GM10266 (cell line): ENCODE measurements around the gene ATG9B.

Experiments
- DNase-seq: peaks from one replicate; pipeline ENCODE4 v3.0.0; 2012; ENCODE audit errors: extremely low spot score
- TF ChIP-seq, protein P1 (sequence below): IDR thresholded peaks from 2 replicates; pipeline ENCODE4 v1.5.1; 2012; ENCODE audit warnings: mild to moderate bottlenecking, low read depth; ENCODE audit not compliant: control insufficient read depth, insufficient read depth; ENCODE audit errors: missing control alignments

The ATG9B gene

DNA sequence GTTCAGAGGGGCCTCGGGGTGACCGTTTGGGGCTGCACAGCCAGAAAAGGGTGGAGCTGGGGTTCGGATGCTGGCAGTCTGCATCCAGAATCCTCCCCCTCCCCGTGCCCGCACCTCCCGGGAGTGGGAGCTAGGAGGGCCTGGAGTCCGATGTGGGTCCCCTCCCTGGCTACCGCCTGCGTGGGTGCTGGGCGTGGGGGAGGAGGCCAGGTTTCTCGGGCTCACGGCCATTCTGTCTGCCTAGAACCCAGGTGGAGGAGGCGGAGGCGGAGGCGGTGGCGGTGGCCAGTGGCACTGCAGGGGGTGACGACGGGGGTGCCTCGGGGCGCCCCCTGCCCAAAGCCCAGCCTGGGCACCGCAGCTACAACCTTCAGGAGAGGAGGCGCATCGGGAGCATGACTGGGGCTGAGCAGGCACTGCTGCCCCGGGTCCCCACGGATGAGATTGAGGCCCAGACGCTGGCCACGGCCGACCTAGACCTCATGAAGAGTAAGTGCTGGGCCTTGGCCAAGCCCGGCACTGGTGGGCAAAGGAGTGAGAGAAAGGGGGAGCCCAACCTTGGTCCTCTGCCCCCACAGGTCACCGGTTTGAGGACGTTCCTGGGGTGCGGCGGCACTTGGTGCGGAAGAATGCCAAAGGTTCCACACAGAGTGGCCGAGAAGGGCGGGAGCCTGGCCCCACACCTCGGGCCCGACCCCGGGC is 42.1 kb upstream of the ATG9B start:
- no peak for DNase-seq
- TF ChIP-seq, protein P1, sequence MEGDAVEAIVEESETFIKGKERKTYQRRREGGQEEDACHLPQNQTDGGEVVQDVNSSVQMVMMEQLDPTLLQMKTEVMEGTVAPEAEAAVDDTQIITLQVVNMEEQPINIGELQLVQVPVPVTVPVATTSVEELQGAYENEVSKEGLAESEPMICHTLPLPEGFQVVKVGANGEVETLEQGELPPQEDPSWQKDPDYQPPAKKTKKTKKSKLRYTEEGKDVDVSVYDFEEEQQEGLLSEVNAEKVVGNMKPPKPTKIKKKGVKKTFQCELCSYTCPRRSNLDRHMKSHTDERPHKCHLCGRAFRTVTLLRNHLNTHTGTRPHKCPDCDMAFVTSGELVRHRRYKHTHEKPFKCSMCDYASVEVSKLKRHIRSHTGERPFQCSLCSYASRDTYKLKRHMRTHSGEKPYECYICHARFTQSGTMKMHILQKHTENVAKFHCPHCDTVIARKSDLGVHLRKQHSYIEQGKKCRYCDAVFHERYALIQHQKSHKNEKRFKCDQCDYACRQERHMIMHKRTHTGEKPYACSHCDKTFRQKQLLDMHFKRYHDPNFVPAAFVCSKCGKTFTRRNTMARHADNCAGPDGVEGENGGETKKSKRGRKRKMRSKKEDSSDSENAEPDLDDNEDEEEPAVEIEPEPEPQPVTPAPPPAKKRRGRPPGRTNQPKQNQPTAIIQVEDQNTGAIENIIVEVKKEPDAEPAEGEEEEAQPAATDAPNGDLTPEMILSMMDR: no peak

DNA sequence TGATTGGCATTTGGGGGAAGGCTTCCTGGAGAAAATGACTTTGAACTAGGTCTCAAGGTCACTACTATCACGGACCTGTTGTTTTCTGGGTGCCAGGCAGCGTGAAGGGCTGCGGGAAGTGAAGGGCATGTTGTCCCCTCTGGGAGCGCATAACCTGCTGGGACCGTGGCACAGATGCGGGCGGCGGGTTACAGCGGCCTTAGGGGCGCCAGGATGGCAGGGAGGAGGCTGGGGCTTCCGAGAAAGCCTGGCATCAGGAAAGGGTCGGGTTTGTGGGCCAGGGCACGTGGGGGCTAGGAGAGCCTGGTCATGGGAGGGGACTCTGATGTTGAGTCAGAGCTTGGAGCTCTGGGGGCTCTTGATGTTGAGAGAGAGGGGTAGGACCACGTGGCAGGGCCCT is 41.2 kb upstream of the ATG9B start:
- no peak for DNase-seq
- TF ChIP-seq, protein P1: no peak

- no peak for DNase-seq
- TF ChIP-seq, protein P1: no peak
Observed at GRCh38 chr7:151064993-151065392, 40.7 kb upstream of the ATG9B start.

- TF ChIP-seq, protein P1: no peak
- DNase-seq: no peak
Observed at GRCh38 chr7:151064454-151064853, 40.2 kb upstream of the ATG9B start.

GRCh38 chr7:151063212-151063561 is 38.9 kb upstream of the ATG9B start:
- DNase-seq: no peak
- TF ChIP-seq, protein P1: no peak

DNA sequence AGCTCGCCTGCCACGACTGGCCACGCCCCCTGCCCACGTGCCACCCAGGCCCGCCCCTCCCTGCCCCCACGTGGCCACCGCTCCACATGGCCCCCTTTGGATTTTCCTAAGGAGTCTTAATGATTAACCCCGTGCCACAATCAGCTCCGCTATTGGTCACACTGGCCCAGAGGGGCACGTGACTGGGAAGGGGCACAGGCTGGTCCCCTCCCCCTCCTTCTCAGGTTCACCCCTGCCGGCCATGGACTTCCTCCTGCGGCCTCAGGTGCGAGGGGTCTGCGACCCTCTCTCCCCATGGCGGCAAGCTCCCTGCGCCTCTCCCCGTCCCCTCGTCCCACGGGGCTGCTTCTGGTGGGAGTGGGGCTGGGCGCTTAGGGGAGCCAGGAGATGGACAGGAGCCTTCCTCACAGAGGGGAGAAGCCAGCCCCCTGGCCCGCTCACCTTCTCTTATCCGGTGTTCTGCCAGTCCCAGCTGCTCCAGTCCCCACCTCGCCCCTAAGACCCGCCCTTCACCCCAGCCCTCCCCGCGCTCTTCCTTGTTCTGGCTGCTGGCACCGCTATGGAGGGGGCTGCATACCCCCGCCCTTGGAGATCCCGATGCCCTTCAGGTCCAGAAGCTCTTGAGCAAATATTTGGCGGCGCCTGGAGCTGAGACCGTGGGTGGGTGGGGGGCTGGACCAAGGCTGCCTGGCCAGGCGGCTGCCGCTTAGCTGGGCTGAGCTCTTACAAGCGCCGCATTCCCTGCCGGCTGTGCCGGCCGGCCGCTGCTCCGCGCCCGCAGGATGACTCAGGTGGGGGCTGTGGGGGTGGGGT is 38.3 kb upstream of the ATG9B start:
- DNase-seq: no peak
- TF ChIP-seq, protein P1: no peak

- no peak for DNase-seq
- TF ChIP-seq, protein P1: no peak
Observed at GRCh38 chr7:151062111-151062398, 37.8 kb upstream of the ATG9B start.
